ENCODE data around the gene DHRS7B.

DHRS7B gene

DNA sequence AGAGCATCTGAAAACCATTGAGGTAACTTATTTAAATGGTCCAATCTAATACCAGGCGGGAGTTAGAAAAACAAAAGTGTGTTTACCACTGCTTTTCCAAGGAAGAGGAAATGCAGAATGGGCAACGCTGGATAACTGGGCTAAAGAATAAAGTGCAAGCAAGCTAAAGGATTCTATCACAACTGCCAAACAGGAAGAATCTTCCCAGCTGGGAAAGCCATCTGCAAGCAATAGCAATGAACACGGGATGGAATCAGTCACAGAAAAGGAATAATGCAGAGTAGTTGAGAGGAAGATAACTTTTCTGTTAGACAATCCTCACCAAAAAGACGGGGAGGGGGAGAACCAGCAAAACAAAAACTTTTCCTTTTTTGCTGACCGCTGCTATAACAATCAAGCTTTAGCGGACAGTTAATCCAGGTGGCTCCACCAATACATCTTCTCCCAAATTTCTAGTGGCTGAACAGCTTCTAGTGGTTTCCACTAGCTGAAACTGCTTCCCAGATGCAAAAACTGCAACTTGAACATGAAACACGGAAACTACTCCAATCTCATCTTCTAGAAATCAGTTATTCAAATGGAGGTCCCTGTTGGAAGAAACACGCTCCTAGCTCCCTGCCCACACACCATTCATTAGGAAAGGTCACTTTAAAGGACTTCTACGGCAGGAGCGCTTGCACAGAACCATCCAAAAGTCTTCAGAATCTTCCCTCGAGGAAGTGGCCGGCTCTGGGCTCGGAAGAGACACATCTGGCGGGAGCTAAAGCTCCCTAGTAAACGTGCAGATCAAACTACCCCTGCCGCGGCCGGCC lies 86.3 kb downstream of the DHRS7B start:
- DNase-seq (ENCODE audit: extremely low spot score), result no peak
- ChIA-PET CTCF (interaction anchor here (0.9 to 1.9 kb wide), 5 partner anchors 13 to 67 kb away, joined by 3 to 9 read pairs (median 4); no protein-coding TSS in a partner anchor), POLR2A (interaction anchor here (0.5 kb wide), 1 partner anchor 9 kb away, joined by 4 read pairs; no protein-coding TSS in a partner anchor)
- TF ChIP-seq, protein P1, sequence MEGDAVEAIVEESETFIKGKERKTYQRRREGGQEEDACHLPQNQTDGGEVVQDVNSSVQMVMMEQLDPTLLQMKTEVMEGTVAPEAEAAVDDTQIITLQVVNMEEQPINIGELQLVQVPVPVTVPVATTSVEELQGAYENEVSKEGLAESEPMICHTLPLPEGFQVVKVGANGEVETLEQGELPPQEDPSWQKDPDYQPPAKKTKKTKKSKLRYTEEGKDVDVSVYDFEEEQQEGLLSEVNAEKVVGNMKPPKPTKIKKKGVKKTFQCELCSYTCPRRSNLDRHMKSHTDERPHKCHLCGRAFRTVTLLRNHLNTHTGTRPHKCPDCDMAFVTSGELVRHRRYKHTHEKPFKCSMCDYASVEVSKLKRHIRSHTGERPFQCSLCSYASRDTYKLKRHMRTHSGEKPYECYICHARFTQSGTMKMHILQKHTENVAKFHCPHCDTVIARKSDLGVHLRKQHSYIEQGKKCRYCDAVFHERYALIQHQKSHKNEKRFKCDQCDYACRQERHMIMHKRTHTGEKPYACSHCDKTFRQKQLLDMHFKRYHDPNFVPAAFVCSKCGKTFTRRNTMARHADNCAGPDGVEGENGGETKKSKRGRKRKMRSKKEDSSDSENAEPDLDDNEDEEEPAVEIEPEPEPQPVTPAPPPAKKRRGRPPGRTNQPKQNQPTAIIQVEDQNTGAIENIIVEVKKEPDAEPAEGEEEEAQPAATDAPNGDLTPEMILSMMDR (IDR thresholded peaks at IDR 0.05; ENCODE audit: control extremely low read depth, extremely low read depth, low read depth, missing control alignments), result no peak

DNA sequence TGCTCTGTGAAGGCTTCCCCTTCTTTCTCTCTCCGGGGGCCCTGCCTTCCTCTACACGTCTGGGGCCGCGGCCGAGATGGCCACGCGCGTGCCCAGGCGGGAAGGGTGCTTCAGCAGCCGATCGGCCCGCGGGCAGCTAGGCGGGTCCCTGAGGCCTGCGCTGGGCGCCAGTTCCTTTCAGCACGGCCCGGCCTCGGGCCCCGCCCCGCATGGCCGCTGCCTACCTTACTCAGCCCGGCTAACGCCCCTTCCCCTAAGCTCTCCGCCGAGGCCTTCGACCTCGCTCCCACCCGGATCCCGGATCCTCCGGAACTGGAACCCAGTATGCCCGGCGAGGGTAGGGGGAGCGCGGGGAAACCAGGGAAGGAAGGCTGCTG lies 86.9 kb downstream of the DHRS7B start:
- no peak for DNase-seq (ENCODE audit: extremely low spot score)
- ChIA-PET POLR2A (no interaction called here), CTCF (interaction anchor here (0.9 to 2.5 kb wide), 5 partner anchors 13 to 94 kb away, joined by 3 to 9 read pairs (median 5); no protein-coding TSS in a partner anchor)
- TF ChIP-seq, protein P1 (IDR thresholded peaks at IDR 0.05; ENCODE audit: control extremely low read depth, extremely low read depth, low read depth, missing control alignments), result no peak

DNA sequence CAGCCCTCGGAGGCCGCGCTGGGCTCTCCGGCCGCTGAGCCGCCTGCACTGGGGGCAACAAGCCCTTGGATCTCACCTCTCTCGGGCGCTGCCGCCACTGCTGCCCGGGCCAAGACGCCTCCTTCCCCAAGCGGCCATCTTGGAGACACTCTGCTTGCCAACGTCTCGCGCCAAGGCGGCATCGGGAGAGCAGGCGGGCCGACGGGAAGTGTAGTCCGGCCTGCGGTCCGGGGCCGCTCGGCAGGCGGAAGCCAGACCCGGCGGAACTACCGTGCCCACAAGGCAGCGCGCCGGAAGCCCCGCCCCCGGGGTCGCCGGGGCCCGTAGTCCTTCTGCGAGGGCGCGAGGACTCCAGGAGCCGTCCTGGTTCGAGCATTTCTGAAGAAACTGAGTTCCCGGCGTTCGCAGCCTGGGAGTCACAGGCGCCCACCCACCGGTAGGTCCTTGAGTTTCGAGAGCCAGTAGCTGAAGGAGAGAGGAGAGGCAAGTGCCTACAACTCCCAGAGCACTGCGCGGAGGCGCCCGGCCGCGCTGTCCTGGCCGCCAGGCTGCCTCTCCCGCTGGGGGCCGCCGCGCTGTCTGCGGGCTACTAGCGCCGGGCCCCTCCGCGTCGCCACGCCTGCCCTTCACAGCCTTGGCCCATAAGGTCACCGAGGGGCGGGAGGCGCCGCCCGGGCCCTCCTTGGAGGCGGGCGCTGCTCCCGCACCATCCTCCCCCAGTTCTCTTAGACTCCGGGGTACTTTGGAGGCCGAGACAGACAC lies 87.4 kb downstream of the DHRS7B start, which contains the start of gene TMEM11:
TMEM11 (minus strand) TSS at position 147 of the 762 bp plus-strand sequence; CDS start at position 138, 9 bp downstream.
- peak; percentile 98 for DNase-seq (ENCODE audit: extremely low spot score)
- ChIA-PET CTCF (interaction anchor here (1.3 to 2.5 kb wide), 4 partner anchors 14 to 95 kb away, joined by 3 to 9 read pairs (median 6); no protein-coding TSS in a partner anchor), POLR2A (interaction anchor here (0.5 kb wide), 1 partner anchor 187 kb away, joined by 3 read pairs; no protein-coding TSS in a partner anchor)
- TF ChIP-seq, protein P1 (IDR thresholded peaks at IDR 0.05; ENCODE audit: control extremely low read depth, extremely low read depth, low read depth, missing control alignments), result no peak

DNA sequence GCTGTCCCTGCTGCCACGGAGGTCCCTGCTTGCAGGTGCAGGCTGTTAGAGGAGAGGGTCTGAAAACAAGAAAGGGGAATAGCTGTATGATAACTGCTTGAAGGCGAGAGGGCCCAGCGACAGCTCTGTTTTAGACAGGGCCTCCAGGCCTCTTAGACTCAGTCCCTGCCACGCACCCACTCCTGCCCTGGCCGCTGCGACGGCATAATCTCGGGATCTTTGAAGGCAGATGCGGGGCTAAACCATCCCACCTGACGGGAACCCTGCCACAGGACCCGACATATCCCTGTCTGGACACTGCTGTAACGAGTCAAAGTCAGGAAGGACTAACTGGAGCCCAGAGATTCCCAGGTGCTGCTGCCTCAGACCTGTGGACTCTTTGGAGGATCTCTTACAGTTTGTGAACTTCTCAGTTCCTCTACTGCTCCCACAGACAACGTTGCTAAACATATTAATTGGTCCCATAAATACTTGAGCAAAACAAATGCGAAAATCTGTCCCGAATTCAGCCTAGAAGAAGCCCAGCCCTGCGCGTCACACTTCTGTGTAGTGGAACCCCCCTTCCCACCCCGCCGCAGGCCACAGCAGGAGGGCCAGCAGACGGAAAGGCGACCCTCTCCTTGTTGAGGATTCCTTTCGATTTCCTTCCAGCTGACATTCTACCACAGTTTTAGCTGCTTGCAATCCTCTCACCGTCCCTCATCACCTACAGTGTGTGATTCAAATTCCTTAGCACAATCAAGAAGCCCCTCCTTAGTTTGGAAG lies 88.2 kb downstream of the DHRS7B start:
- ChIA-PET CTCF (interaction anchor here (1.3 to 2.5 kb wide), 2 partner anchors 19 to 96 kb away, joined by 3 to 6 read pairs; no protein-coding TSS in a partner anchor), POLR2A (interaction anchor here (0.5 kb wide), 1 partner anchor 188 kb away, joined by 3 read pairs; no protein-coding TSS in a partner anchor)
- TF ChIP-seq, protein P1 (IDR thresholded peaks at IDR 0.05; ENCODE audit: control extremely low read depth, extremely low read depth, low read depth, missing control alignments), result no peak
- DNase-seq (ENCODE audit: extremely low spot score), result peak; percentile 48

DNA sequence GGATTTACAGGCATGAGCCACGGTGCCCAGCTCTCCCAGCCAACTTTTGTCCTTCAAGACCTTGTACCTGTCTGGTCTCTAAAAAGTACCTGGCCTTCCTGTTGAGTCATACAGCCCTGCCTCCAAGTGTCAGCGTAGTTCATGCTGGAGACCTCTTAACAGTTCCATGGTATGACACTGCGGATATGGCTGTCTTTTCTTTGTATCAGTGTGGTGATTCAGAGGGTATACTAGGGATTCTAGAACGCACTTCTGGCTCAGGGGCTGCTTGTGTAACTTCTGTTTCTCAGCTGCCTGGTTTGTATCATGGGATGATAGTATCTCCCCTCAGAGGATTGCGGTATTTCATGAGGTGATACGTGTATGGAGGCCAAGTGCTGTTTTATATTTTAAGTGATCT lies 89.2 kb downstream of the DHRS7B start:
- TF ChIP-seq, protein P1 (IDR thresholded peaks at IDR 0.05; ENCODE audit: control extremely low read depth, extremely low read depth, low read depth, missing control alignments), result no peak
- ChIA-PET POLR2A (no interaction called here), CTCF (interaction anchor here (2.5 kb wide), 1 partner anchor 97 kb away, joined by 6 read pairs; no protein-coding TSS in a partner anchor)
- no peak for DNase-seq (ENCODE audit: extremely low spot score)
